Smooth muscle cell of the pulmonary artery (primary cell): ENCODE measurements around the gene ZNF318. TPM values are rescaled to one million over a fixed set of nuclear protein-coding genes. Genes with fewer than 3 reads are reported as not detected.

Source experiments
- total RNA-seq: library from RNA; depleted of rRNA; stranded (reverse); fragments of >200 nt; gene quantifications from 2 replicates; pipeline ENCODE4 v1.2.3, GENCODE V29; 2014

The ZNF318 gene, protein sequence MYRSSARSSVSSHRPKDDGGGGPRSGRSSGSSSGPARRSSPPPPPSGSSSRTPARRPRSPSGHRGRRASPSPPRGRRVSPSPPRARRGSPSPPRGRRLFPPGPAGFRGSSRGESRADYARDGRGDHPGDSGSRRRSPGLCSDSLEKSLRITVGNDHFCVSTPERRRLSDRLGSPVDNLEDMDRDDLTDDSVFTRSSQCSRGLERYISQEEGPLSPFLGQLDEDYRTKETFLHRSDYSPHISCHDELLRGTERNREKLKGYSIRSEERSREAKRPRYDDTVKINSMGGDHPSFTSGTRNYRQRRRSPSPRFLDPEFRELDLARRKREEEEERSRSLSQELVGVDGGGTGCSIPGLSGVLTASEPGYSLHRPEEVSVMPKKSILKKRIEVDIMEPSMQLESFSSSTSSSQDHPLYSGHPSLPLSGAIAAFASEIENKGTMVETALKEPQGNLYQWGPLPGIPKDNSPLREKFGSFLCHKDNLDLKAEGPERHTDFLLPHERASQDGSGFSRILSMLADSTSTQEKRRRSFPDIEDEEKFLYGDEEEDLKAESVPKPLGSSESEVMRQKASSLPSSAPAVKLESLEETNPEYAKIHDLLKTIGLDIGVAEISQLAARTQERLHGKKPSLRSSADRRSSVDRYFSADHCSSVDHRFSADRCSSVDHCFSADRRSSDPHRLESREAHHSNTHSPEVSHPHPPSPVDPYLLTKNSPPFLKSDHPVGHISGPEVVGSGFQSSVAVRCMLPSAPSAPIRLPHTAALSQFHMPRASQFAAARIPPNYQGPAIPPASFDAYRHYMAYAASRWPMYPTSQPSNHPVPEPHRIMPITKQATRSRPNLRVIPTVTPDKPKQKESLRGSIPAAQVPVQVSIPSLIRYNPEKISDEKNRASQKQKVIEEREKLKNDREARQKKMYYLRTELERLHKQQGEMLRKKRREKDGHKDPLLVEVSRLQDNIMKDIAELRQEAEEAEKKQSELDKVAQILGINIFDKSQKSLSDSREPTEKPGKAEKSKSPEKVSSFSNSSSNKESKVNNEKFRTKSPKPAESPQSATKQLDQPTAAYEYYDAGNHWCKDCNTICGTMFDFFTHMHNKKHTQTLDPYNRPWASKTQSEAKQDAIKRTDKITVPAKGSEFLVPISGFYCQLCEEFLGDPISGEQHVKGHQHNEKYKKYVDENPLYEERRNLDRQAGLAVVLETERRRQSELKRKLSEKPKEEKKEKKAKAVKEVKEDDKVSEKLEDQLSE (N-terminal part only)
- total RNA-seq: 8.0 and 9.5 TPM in 2 replicates

GRCh38 chr6:43369174-43370002 is at the start of gene ZNF318:
Gene ZNF318 (minus strand): TSS chr6:43369647. CDS start chr6:43369365, 282 bp downstream.

GRCh38 chr6:43308101-43308989 is 61.1 kb downstream of the ZNF318 start, which contains the start of gene CRIP3:
Gene CRIP3 (minus strand): TSS chr6:43308826. CDS start chr6:43308792, 34 bp downstream.

GRCh38 chr6:43297644-43298564 is 71.5 kb downstream of the ZNF318 start, which contains the start of gene SLC22A7:
Gene SLC22A7 (plus strand): TSS chr6:43298260. CDS start chr6:43298359, 99 bp downstream.

Other genes with a start within 250 kb of the ZNF318 start
- 19.1 and 27.0 TPM in 2 replicates for gene SRF, start 198.4 kb downstream of the ZNF318 start, total RNA-seq
- gene CUL9, start 187.5 kb downstream of the ZNF318 start, total RNA-seq: 28.3 and 41.0 TPM in 2 replicates
- gene DNPH1, start 140.2 kb downstream of the ZNF318 start, total RNA-seq: 29.1 and 40.7 TPM in 2 replicates
- 0.07 TPM in 1 of 2 replicates, not detected in the other for gene TTBK1, start 126.2 kb downstream of the ZNF318 start, total RNA-seq
- gene SLC22A7, start 71.4 kb downstream of the ZNF318 start, total RNA-seq: not detected in 2 replicates
- 0.39 TPM in 1 of 2 replicates, not detected in the other for gene CRIP3, start 60.8 kb downstream of the ZNF318 start, total RNA-seq
- 24.1 and 30.9 TPM in 2 replicates for gene ABCC10, start 57.9 kb upstream of the ZNF318 start, total RNA-seq
- gene DLK2, start 85.9 kb upstream of the ZNF318 start, total RNA-seq: 0.20 and 0.86 TPM in 2 replicates
- 9.6 and 13.7 TPM in 2 replicates for gene TJAP1, start 107.9 kb upstream of the ZNF318 start, total RNA-seq
- gene LRRC73, start 140.7 kb upstream of the ZNF318 start, total RNA-seq: 0.78 and 1.4 TPM in 2 replicates
- gene YIPF3, start 147.3 kb upstream of the ZNF318 start, total RNA-seq: 105 and 112 TPM in 2 replicates
- gene POLR1C, start 147.4 kb upstream of the ZNF318 start, total RNA-seq: 16.6 and 24.9 TPM in 2 replicates
- gene XPO5, start 206.4 kb upstream of the ZNF318 start, total RNA-seq: 23.3 and 36.7 TPM in 2 replicates
- 25.6 and 28.0 TPM in 2 replicates for gene POLH, start 206.5 kb upstream of the ZNF318 start, total RNA-seq